Measurements from ENCODE around the gene AFAP1L2. TPM values are rescaled to one million over a fixed set of nuclear protein-coding genes. Genes with fewer than 3 reads are reported as not detected.

Gene AFAP1L2
- total and polyA plus RNA-seq, 9 of the 15 experiments (the other 6 are each of a cell fraction or from before 2014, with no cell fraction given), result 0.07 TPM; not detected in 8

DNA sequence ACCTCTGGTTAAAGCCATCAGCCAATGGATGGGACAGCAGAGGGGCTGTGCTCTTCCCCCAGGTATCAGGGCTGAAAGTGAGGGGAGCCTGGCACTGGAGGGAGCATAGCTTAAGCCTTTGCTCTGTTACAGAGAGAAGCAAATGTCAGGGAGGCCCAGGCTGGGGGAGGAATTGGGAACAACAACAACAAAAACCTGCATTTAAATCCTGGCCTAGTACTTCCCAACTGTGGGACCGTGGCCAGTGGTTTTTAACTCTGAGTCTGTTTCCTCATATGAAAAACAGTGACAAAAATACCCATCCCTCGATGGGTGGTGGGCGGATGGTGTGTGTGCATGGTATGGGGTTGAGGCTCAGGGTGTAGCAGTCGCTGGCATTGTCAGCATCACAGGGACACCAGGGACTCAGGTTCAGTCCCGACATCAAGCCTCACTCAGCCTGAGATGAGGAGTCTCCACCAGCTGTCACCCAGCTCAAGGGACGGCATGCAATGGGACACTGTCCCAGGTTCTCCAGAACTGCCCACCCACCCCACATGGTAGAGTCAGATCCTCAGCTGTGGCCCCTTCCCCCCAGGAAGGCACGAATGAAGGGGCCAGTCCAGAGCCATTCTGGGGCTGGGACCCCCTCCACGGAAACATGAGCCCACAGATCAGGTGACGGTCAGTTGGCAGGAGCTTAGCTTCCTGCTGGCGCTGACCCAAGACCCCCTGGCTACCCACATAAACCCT lies 74.5 kb downstream of the AFAP1L2 start:
- no peaks in the 10 kb centered on the region for H3K9me3 ChIP-seq (replicated peaks; ENCODE audit: control insufficient read depth, insufficient read depth, low read depth, low read length)
- WGBS (ENCODE audit: insufficient coverage, low coverage, missing lambda C conversion rate), result 2% methylated on average over 8 of the region's 10 CpGs
- no peaks in the 10 kb centered on the region for H3K79me2 ChIP-seq (ENCODE audit: control insufficient read depth, insufficient read depth, low read length)
- no peaks in the 10 kb centered on the region for H4K20me1 ChIP-seq (replicated peaks; ENCODE audit: control insufficient read depth, insufficient read depth, low read length)
- ChIA-PET POLR2A (no interaction called here), CTCF (ENCODE audit: low intra/inter-chr PET ratio) (no interaction called here)
- ATAC-seq (no peak), DNase-seq (ENCODE audit: extremely low read depth in 1 of 4, low spot score in 3 of 4) (no peak), FAIRE-seq (no peak)
- no peak overlapping the region for H3K4me2 ChIP-seq (ENCODE audit: insufficient read depth, low read length)
- no peaks in the 10 kb centered on the region for H3K4me1 ChIP-seq (replicated peaks in 1 of 2; ENCODE audit: control insufficient read depth in 2 of 2, insufficient read depth in 2 of 2, low read length in 2 of 2)
- H2AFZ ChIP-seq (ENCODE audit: low read depth, low read length), result no peak overlapping the region
- no peak for TF ChIP-seq ZC3H11A (IDR thresholded peaks at IDR 0.05; ENCODE audit: low read depth, low read length)
- TF ChIP-seq PCBP2 (IDR thresholded peaks at IDR 0.05; ENCODE audit: low read depth, low read length, poor library complexity, severe bottlenecking), result no peak
- no peak for TF ChIP-seq ZNF445 (CRISPR knock-in tag; IDR thresholded peaks at IDR 0.05; ENCODE audit: low read depth)
- no peak for TF ChIP-seq ZNF79 (CRISPR knock-in tag; IDR thresholded peaks at IDR 0.05; ENCODE audit: low read depth)
- no peak for TF ChIP-seq GATAD2B (IDR thresholded peaks at IDR 0.05; ENCODE audit: borderline replicate concordance)
- no peak for TF ChIP-seq ZNF778 (CRISPR knock-in tag; IDR thresholded peaks at IDR 0.05)
- no peak overlapping the region; a peak in 1 of 4 replicates for H3K9ac ChIP-seq (ENCODE audit: insufficient read depth in 1 of 2, low read depth in 2 of 2, low read length in 2 of 2)
- H3K27me3 ChIP-seq (ENCODE audit: control insufficient read depth in 2 of 2, insufficient read depth in 2 of 2, low read length in 2 of 2), result peaks cover 0 to 31% of the 10 kb centered on the region in 2 experiments; a peak in 2 of 5 replicates
- in situ Hi-C loops (cut with MboI), result no loop called here
- H3K9me1 ChIP-seq (ENCODE audit: control insufficient read depth, insufficient read depth, low read length), result no peaks in the 10 kb centered on the region
- H3K27ac ChIP-seq (ENCODE audit: extremely low read depth, low read depth, low read length), result no peak overlapping the region
- H3K4me3 ChIP-seq, result no peak overlapping the region
- intact Hi-C loops (cut with micrococcal nuclease), result no loop called here
- no peaks in the 10 kb centered on the region for H3K36me3 ChIP-seq (ENCODE audit: control insufficient read depth, insufficient read depth, low read length)
- no TSS peak for BruUV-seq (replicated peaks)

All from K562 (cell line).